IPS DF 6.9 (cell line): ENCODE measurements around the gene JMJD6.
"Not testable (repeated sequence)": the region's sequence is repeated elsewhere in the genome, so short reads cannot be mapped to it uniquely, and the experiment has no call there.

ENCODE experiments used
- DNase-seq: peaks from one replicate; pipeline ENCODE4 v3.0.0-alpha.2; 2013; ENCODE audit warnings: low read depth, low spot score
- H3K27ac ChIP-seq: one replicate; pipeline ENCODE4 v1.5.1; 2013; ENCODE audit warnings: low read length, control low read depth
- H3K27me3 ChIP-seq: 2 replicates; pipeline ENCODE4 v1.6.1; 2013; ENCODE audit warnings: mild to moderate bottlenecking, low read length; ENCODE audit not compliant: control insufficient read depth, insufficient read depth
- H3K36me3 ChIP-seq: 2 replicates; pipeline ENCODE4 v1.6.1; 2013; ENCODE audit warnings: low read length; ENCODE audit not compliant: control insufficient read depth, insufficient read depth
- H3K4me1 ChIP-seq: 2 replicates; pipeline ENCODE4 v1.6.1; 2013; ENCODE audit warnings: low read length; ENCODE audit not compliant: control insufficient read depth, insufficient read depth
- H3K4me3 ChIP-seq: 2 replicates; pipeline ENCODE4 v1.5.1; 2013; ENCODE audit warnings: mild to moderate bottlenecking, low read length
- H3K9me3 ChIP-seq: 2 replicates; pipeline ENCODE4 v1.6.1; 2013; ENCODE audit warnings: low read length, inconsistent platforms; ENCODE audit not compliant: control insufficient read depth, insufficient read depth
- WGBS: extraction: QIAGEN DNeasy Blood & Tissue Kit; methylation state at CpG from one replicate; pipeline ENCODE4 v1.1.7; 2013; ENCODE audit warnings: mixed read lengths, missing lambda C conversion rate; ENCODE audit not compliant: insufficient read length, insufficient coverage; 5-methylcytosine and 5-hydroxymethylcytosine counted together

Gene JMJD6

DNA sequence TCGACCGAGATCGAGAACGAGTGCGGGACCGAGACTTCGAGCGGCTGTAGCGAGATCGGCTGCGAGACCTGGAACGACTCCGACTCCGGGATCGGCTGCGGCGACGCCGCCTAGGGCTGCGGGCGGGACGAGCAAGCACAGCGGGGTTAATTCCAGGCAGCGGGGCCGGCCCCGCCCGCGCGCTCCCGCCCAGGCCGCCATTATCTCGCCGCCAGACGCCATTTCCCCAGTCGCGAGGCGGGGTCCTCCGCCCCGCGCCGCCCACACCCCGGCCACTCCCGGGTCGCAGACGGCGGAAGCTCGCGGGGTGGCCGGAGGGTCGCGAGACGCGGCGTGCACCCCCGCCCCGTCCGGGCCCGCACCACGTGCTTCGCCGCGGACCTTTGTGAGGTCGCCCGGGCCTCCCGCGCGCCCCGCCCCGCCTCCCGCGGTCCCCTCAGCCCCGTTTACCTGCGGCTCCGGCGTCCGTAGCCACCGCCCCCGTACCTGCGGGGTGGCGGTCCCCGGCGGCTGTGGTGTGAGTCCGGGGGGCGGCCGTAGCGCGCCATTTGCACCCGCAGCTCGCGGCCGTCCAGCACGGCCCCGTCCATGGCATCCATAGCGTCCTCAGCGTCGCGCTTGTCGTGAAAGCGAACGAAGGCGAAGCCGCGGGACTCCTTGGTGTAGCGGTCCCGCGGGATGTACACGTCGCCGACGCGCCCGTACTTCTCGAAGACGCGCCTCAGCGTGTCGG is 10.1 kb upstream of the JMJD6 start:
- Histone ChIP-seq H3K27me3 (no peaks in the 10 kb centered on the region), H3K27ac (no peak overlapping the region), H3K4me3 (peak overlapping the region; percentile 99), H3K36me3 (peaks cover 19% of the 10 kb centered on the region), H3K4me1 (no peaks in the 10 kb centered on the region), H3K9me3 (no peaks in the 10 kb centered on the region)
- no peak for DNase-seq
- WGBS = no CpG with 5 or more reads among the region's 117 CpGs

DNA sequence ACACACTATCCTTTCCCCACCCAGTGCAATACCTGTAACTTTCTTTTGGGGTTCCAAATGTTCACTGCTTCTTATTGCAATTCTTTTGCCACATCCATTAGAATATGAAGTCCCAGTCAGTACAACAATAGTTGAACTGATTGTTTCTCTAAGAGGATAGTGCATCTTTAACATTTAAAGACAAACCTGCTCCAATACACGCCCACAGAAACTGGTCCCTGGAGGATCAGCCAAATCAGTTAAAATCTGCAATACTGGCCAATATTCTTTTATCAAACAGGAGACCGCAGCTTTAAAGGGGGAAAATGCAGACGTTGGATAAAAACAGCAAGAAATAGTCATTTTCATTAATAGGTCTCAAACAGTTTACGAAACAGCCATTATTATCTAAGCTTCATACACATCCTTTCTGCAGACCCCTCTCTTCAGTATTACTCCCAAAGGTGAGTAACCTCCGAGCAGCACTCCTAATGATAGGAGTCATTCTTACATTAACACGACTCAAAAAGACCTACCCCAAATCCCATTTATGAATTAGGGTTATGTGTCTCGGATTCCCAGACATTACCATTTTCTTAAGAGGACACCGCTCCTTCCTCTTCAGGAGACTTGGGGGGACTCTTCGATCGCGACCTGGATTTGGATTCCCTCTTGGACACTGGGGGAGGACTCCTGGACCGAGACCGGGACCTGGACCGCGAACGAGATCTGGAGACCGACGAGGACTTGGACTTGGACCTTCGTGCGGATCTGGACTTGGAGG is 9.4 kb upstream of the JMJD6 start:
- no peak for DNase-seq
- no CpG with 5 or more reads among the region's 20 CpGs for WGBS
- Histone ChIP-seq H3K27me3 (no peaks in the 10 kb centered on the region), H3K4me3 (peak overlapping the region; percentile 99), H3K4me1 (no peaks in the 10 kb centered on the region), H3K36me3 (peaks cover 21% of the 10 kb centered on the region), H3K27ac (no peak overlapping the region), H3K9me3 (no peaks in the 10 kb centered on the region)

DNA sequence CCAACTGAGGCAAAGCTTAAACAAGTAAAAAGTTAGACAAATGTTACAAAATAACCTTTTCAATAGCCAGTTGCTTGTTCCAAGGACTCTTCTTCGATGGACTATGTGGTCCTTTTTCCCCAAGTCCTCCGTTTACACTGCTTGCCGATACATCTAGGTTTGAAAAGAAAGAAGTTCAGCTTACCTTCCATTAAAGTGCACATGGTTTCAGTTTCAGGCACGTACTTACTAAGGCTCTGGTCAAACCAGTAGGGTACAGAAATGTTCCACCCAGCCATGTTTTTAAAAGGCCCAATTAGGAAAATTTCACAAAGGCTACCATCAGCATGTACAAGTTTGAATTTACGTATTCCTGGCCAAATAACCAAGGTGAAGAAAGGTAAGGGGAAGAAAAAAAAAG is 8.6 kb upstream of the JMJD6 start:
- WGBS = no CpG with 5 or more reads among the region's 5 CpGs

DNA sequence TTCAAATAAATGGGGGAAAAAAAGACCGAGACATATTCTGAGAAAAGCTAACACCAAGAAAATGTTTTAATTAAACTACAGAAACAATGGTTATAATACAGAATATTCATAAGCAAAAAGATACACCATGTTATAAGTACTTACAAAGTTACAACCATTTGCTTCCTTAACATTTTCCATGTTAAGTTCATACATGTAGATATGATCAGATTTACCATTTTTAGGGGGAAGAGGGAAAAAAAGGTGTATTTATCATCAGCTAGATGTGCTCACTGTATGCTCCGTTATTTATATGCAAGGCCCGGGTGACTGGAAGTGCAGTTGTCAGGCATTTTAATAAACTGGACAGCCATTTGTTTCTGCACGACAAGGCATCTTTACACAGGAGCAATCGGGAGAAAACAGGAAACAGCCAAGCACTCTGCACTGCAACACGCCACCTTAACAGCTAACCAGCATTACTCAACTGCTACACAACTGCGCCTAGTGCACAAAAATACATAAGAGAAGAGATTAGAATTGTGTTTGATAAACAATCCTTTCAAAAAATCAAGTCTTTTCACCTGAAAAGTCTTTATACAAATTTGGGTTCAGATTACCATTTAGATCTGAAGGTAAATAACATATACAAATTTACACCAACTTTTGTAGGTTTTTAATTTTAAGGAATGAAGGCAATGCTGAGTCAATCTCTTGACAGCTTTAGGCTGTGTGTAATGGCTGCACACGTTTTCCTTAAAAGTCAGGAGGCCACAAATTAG is 7.9 kb upstream of the JMJD6 start:
- H3K27ac ChIP-seq = no peak overlapping the region
- peaks cover 21% of the 10 kb centered on the region for H3K36me3 ChIP-seq
- no peaks in the 10 kb centered on the region for H3K9me3 ChIP-seq
- DNase-seq = no peak
- no peaks in the 10 kb centered on the region for H3K4me1 ChIP-seq
- no peak overlapping the region for H3K4me3 ChIP-seq
- no CpG with 5 or more reads among the region's 8 CpGs for WGBS
- no peaks in the 10 kb centered on the region for H3K27me3 ChIP-seq

More for the DNA sequence above, 8.6 kb upstream of the JMJD6 start:
- H3K4me1 ChIP-seq = no peaks in the 10 kb centered on the region
- no peak overlapping the region for H3K27ac ChIP-seq
- no peak for DNase-seq
- no peaks in the 10 kb centered on the region for H3K27me3 ChIP-seq
- peak overlapping the region; percentile 0; the same call in 1 of the 2 replicates for H3K4me3 ChIP-seq
- H3K36me3 ChIP-seq = peaks cover 21% of the 10 kb centered on the region
- no peaks in the 10 kb centered on the region for H3K9me3 ChIP-seq

DNA sequence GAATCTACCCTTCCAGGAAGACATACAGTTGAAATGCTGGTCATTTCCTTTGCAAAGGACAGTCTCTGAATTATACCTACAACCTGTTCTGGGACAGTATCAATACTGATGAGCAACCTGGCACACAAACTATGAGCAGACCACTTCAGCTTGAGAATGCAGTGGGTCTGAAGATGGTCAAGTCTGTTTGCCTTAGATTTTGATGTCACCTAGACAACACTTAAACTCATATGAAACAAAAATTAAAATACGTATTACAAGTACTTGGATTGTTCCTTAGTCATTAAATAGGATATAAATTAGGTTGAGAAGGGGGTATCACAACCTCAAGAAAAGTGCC is 7.2 kb upstream of the JMJD6 start:
- Histone ChIP-seq H3K4me1 (no peaks in the 10 kb centered on the region), H3K4me3 (no peak overlapping the region), H3K27ac (no peak overlapping the region), H3K9me3 (no peaks in the 10 kb centered on the region), H3K36me3 (peaks cover 21% of the 10 kb centered on the region), H3K27me3 (no peaks in the 10 kb centered on the region)
- no peak for DNase-seq
- no CpG with 5 or more reads among the region's 1 CpG for WGBS

DNA sequence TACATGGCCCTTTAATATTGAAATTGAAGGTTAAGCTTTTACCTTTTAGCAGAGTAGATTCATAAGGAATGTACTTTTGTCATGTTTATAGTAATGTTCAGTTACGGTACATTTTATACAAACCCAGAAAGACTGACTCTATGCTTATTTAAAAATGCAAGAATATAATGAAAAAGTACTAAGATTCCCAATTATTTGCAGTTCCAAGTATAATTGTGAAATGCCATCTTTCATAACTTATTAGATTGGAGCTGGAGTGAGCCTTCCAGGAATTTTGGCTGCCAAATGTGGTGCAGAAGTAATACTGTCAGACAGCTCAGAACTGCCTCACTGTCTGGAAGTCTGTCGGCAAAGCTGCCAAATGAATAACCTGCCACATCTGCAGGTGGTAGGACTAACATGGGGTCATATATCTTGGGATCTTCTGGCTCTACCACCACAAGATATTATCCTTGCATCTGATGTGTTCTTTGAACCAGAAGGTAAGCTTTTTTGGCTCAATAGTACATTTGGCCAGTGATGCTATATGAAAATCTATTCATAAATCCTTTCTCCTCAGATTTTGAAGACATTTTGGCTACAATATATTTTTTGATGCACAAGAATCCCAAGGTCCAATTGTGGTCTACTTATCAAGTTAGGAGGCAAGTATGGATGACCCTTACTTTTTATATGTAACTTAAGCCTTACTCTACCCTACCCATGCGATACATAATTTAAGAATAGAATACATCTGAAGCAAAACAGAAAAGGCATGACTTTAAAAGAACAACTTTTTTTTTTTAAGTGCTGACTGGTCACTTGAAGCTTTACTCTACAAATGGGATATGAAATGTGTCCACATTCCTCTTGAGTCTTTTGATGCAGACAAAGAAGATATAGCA is 6.6 kb upstream of the JMJD6 start:
- peaks cover 21% of the 10 kb centered on the region for H3K36me3 ChIP-seq

DNA sequence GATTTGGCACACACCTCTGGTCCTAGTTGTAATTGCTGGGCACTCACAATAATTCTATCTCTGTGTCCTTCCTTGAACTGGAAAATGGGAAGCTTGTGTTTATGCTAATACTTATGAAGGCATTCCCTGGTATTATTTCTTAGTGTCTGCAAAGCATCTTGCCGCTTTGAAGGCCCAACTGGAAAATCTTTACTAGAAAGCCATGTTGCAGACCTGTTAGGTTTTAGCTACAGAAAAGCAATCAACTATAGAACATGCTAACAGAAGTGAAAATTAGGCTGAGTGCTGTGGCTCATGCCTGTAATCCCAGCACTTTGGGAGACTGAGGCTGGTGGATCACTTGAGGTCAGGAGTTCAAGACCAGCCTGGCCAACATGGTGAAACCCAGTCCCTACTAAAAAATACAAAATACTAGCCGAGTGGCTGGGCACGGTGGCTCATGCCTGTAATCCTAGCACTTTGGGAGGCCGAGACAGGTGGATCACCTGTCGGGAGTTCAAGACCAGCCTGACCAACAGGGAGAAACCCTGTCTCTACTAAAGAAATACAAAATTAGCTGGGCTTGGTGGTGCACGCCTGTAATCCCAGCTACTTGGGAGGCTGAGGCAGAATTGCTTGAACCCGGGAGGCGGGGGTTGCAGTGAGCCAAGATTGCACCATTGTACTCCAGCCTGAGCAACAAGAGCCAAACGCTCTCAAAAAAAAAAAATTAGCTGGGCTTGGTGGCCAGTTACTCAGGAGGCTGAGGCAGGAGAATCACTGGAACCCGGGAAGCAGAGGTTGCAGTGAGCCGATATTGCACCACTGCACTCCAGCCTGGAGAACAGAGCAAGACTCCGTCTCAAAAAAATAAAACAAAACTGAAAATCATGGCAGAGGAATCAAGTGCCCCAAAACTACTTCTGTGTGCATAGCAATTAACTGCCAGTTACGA is 5.7 kb upstream of the JMJD6 start:
- DNase-seq, H3K4me1 ChIP-seq, H3K27me3 ChIP-seq, H3K27ac ChIP-seq, H3K9me3 ChIP-seq, H3K4me3 ChIP-seq: not testable (repeated sequence)
- no CpG with 5 or more reads among the region's 13 CpGs for WGBS
- peaks cover 21% of the 10 kb centered on the region for H3K36me3 ChIP-seq

More for the DNA sequence above, 6.6 kb upstream of the JMJD6 start:
- Histone ChIP-seq H3K27me3 (no peaks in the 10 kb centered on the region), H3K27ac (no peak overlapping the region), H3K9me3 (no peaks in the 10 kb centered on the region), H3K4me3 (no peak overlapping the region), H3K4me1 (no peaks in the 10 kb centered on the region)
- DNase-seq = no peak
- no CpG with 5 or more reads among the region's 3 CpGs for WGBS

DNA sequence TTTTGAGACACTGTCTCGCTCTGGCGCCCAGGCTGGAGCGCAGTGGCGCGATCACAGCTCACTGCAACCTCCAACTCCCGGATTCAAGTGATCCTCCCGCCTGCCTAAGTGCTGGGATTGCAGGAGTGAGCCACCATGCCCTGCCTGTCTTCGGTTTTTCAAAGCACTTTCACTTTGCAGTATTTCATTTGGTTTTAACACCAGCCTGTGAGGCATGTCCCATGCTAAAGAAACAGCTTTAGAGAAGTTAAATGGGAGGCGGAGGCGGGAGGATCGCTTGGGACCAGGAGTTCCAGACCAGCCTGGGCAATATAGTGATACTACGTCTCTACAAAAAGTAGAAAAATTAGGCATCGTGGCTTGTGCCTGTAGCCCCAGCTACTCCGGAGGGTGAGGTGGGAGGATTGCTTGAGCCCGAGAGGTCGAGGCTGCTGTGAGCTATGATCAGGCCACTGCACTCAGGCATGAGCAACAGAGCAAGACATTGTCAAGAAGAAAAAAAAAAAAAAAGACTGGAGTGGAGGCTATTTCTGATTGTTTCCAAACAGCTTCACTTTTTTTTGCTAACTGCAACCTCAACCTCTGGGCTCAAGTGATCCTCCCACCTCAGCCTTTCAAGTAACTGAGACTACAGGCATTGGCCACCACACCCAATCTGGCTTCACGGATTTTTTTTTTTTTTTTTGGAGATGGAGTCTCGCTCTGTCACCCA is 1.5 kb upstream of the JMJD6 start:
- H3K4me1 ChIP-seq = peaks cover 2% of the 10 kb centered on the region; the same call in 1 of the 2 replicates
- no peak for DNase-seq
- no peaks in the 10 kb centered on the region for H3K9me3 ChIP-seq
- H3K36me3 ChIP-seq = peaks cover 6% of the 10 kb centered on the region; the same call in 1 of the 2 replicates
- no CpG with 5 or more reads among the region's 18 CpGs for WGBS
- H3K27me3 ChIP-seq = no peaks in the 10 kb centered on the region
- H3K27ac ChIP-seq = no peak overlapping the region
- no peak overlapping the region; the same call in 1 of the 2 replicates for H3K4me3 ChIP-seq
